ENCODE data around the gene CXCL8.
"Not testable (repeated sequence)": the region's sequence is repeated elsewhere in the genome, so short reads cannot be mapped to it uniquely, and the experiment has no call there.

Gene CXCL8

DNA sequence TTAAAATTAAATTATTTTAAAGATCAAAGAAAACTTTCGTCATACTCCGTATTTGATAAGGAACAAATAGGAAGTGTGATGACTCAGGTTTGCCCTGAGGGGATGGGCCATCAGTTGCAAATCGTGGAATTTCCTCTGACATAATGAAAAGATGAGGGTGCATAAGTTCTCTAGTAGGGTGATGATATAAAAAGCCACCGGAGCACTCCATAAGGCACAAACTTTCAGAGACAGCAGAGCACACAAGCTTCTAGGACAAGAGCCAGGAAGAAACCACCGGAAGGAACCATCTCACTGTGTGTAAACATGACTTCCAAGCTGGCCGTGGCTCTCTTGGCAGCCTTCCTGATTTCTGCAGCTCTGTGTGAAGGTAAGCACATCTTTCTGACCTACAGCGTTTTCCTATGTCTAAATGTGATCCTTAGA lies at the start of gene CXCL8:
Gene CXCL8 (plus strand): TSS at position 217 of the 426 bp plus-strand sequence. CDS start 90 bp downstream, at position 307.
- DNase-seq = peak; percentile 65

GRCh38 chr4:73691201-73691600 lies 49.2 kb upstream of the CXCL8 start:
- not testable (repeated sequence) for DNase-seq

GRCh38 chr4:73691759-73692158 lies 48.6 kb upstream of the CXCL8 start:
- no peak for DNase-seq

- DNase-seq = no peak
These were observed 48.1 kb upstream of the CXCL8 start for GRCh38 chr4:73692254-73692653.

- DNase-seq = no peak
These were observed 47.7 kb upstream of the CXCL8 start for GRCh38 chr4:73692701-73693100.

GRCh38 chr4:73693811-73694210 lies 46.6 kb upstream of the CXCL8 start:
- DNase-seq = no peak

GRCh38 chr4:73698217-73698616 lies 42.2 kb upstream of the CXCL8 start:
- no peak for DNase-seq

DNA sequence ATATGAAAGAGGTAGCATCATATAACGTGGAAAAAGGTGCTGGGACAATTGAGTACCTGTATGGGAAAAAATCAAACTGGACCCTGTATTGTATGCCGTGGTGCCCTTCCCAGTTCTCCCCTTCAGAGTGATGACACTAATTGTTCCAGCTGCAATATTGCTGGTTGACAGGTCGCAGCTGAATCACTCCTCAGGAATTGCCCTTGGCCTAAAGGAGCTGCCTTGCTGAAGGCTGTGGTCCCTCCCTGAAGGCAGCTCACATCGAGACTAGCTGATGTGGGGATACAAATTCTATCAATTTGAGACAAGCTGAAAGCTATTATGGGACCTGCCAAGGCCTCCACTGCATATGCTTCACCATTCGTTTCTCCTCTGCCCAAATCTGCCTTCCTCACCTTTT lies 39.3 kb upstream of the CXCL8 start:
- no peak for DNase-seq

- no peak for DNase-seq
These were observed 37.5 kb upstream of the CXCL8 start for GRCh38 chr4:73702796-73703287.

DNA sequence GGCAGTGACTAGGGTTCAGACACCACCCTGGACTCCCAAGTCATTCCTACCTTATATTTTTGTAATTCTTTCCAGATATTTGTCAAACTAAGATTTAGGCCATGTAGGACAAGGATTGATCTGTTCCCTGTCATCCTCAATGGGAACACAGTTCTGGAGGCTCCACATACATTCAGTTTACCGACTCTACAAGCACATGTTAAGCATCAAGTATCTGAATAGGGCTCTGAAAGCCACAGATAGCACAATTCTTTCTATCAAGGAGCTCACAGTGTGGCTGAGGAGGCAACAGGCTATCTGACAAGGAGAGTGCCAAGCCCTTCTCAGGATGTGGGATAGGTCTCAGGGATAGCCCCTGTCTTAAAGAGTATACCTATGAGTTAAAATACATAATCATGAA lies 37.0 kb upstream of the CXCL8 start:
- DNase-seq = no peak

DNA sequence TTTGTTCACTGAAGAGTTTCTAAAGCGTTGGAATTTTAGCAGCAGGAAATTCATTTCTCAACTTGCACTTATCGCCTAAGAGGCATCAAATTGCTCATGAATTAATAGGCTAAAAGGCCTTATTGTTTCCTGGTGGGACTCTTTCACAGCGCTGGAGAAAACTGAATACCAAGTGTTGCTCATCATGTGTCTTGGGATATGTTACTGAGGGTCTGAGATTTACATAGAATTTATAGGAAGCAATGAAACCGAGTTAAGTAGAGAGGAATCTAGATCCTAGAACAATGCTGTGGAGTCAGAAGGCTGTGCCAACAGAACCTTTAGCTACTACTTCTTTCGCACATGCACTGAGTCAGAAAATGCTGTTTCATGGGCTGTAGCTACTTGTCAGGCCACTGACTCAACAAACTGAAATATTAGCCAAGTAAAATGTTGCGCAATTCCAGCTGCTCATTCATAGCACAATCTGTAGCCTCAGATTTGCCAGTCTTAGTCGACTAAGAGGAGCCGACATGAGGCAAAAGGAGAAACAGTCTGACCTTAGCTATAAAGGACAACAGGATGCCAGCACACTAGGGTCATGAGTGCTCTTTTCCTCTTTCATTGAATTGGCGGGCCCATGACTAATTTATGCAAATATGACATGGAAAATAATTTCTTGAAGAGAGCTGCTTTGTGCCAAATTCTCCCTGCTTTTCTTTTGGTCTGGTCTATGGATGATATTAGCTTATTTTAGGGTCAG lies 35.9 kb upstream of the CXCL8 start:
- peak; percentile 100 for DNase-seq

GRCh38 chr4:73705056-73705432 lies 35.3 kb upstream of the CXCL8 start:
- no peak for DNase-seq

DNA sequence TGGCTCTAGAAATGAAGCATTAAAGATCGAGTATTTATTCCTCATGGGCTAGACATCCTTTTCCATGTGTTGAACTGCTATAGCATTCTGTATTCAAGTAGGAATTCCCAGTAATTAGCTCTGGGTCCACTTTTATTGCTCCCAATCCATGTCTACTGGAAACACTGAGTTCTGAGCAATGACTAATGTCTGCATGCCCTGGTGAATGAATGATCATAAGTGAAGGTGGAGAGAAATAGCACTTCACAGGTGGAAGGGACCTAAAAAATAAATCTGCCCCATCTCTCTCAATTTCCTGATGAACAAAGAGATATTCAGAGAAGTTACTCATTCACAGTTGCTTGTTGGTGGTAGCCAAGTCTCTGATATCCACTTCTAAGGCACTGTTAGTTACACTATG lies 34.6 kb upstream of the CXCL8 start:
- DNase-seq = no peak

DNA sequence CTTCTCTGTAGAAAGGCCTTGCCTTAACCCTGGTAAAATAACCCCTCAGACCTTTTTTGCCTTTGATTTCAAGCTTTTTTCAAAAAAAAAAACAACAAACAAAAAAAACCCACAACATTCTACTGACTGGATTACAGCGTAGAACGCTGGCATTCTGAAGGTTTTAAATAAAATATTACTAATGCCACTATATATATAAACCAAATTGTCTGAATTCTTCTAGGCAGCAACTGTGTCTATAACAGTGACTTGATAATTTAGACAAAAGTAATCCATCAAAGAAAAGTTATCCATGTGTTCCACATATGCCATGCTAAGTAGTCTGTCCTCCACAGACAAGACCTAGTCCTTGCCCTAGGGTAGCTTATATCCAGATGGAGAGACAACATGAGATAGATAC lies 33.6 kb upstream of the CXCL8 start:
- DNase-seq = no peak

GRCh38 chr4:73707269-73707875 lies 33.0 kb upstream of the CXCL8 start:
- no peak for DNase-seq

- DNase-seq = peak; percentile 87
These were observed 32.3 kb upstream of the CXCL8 start for GRCh38 chr4:73707918-73708577.

GRCh38 chr4:73709451-73710033 lies 30.8 kb upstream of the CXCL8 start:
- DNase-seq = peak; percentile 73

- no peak for DNase-seq
These were observed 30.3 kb upstream of the CXCL8 start for GRCh38 chr4:73710094-73710493.

DNA sequence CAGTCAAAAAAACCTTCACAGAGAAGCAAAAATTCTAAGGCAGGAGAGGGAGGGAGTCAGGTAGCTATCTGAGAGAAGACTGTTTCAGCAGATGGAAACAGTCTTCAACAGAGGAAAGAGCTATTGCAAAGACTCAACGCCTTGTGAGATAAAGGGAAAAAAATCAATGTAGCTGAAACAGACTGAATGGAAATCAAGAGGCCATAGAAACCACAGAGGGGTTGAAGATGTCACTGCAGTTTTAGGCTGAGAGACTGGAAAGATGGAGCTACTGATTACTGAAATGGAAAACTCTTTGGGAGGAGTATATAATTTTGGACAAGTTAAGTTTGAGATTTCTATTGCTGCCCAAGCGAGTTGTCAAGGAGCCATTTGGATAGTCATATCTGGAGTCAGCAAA lies 28.4 kb upstream of the CXCL8 start:
- no peak for DNase-seq

DNA sequence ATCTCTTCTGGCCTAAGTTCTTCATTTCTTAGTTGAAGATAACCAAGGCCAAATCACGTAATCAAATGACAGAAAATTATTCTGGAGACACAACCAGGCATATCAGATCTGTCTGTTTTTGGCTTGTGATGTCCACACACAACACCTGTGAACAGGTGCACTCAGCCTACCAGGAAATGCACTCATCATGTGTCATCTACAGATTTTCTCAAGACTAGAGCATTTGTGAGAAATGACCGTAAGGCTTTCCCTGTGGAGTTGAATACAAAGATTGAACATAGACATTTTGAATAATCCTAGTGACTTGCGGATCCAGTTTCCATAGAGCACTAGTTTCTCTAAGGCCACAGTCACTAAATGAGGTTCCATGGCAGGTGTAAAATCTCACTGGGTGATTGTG lies 26.7 kb upstream of the CXCL8 start:
- no peak for DNase-seq

DNA sequence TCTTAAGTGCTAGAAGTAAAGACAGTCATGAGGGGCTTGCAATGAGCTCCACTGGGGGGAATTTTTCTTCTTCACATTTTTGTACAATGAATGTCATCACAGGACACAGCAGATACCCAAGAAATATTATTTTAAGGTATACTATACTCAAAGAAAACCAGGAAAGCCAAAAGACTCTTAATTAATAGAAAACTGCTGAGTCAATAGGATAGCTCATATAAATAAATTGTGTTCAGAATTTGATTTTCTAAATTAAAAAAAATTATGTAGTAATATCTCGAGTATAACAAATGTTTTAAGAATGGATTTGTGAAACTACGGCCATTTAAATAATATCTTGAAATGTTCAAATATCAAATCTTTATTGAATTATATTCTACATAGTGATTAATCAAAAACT lies 25.7 kb upstream of the CXCL8 start:
- DNase-seq = no peak

GRCh38 chr4:73715659-73716058 lies 24.7 kb upstream of the CXCL8 start:
- DNase-seq = no peak
